MM.1S (cell line): ENCODE data around the gene MRLN.

Experiments
- DNase-seq: peaks from one replicate; pipeline ENCODE4 v3.0.0-alpha.2; 2015
- H2AFZ ChIP-seq: fragments of 300-600 bp; sonication (generic); 2 replicates; pipeline ENCODE4 v1.6.0; 2016; ENCODE audit warnings: antibody characterized with exemption, low read length
- H3F3A ChIP-seq: fragments of 300-600 bp; sonication (generic); 2 replicates; pipeline ENCODE4 v1.6.1; 2016; ENCODE audit warnings: mild to moderate bottlenecking, antibody characterized with exemption, low read length, moderate library complexity, mixed read lengths; ENCODE audit not compliant: insufficient read depth
- H3K27ac ChIP-seq: fragments of 300-600 bp; sonication (generic); 2 replicates; pipeline ENCODE4 v1.5.1; 2016; ENCODE audit warnings: mild to moderate bottlenecking, low read length
- H3K27me3 ChIP-seq: fragments of 300-600 bp; sonication (generic); replicated peaks from 2 replicates; pipeline ENCODE4 v1.6.0; 2016; ENCODE audit warnings: low read length; ENCODE audit not compliant: insufficient read depth
- H3K36me3 ChIP-seq: fragments of 300-600 bp; sonication (generic); replicated peaks from 2 replicates; pipeline ENCODE4 v1.6.1; 2016; ENCODE audit warnings: mild to moderate bottlenecking, low read length, mixed read lengths; ENCODE audit not compliant: insufficient read depth
- H3K4me1 ChIP-seq: fragments of 300-600 bp; sonication (generic); 2 replicates; pipeline ENCODE4 v1.6.1; 2016; ENCODE audit warnings: low read length, mixed read lengths
- H3K4me2 ChIP-seq: fragments of 300-600 bp; sonication (generic); 2 replicates; pipeline ENCODE4 v1.6.0; 2016; ENCODE audit warnings: low read depth, low read length
- H3K4me3 ChIP-seq: fragments of 300-600 bp; sonication (generic); 2 replicates; pipeline ENCODE4 v1.5.1; 2016; ENCODE audit warnings: low read length, mixed read lengths
- H3K79me2 ChIP-seq: fragments of 300-600 bp; sonication (generic); 2 replicates; pipeline ENCODE4 v1.6.1; 2016; ENCODE audit warnings: mixed run types, low read length, mixed read lengths
- H3K9ac ChIP-seq: fragments of 300-600 bp; sonication (generic); 2 replicates; pipeline ENCODE4 v1.6.1; 2016; ENCODE audit warnings: low read length, mixed read lengths
- H3K9me2 ChIP-seq: fragments of 300-600 bp; sonication (generic); replicated peaks from 2 replicates; pipeline ENCODE4 v1.6.1; 2016; ENCODE audit warnings: mild to moderate bottlenecking, low read length, mixed read lengths; ENCODE audit not compliant: insufficient read depth
- H3K9me3 ChIP-seq: fragments of 300-600 bp; sonication (generic); replicated peaks from 2 replicates; pipeline ENCODE4 v1.6.1; 2016; ENCODE audit warnings: mild to moderate bottlenecking, low read length, mixed read lengths; ENCODE audit not compliant: insufficient read depth
- H4K20me1 ChIP-seq: fragments of 300-600 bp; sonication (generic); 2 replicates; pipeline ENCODE4 v1.6.1; 2016; ENCODE audit warnings: mild to moderate bottlenecking, low read length, moderate library complexity, mixed read lengths; ENCODE audit not compliant: insufficient read depth
- CTCF ChIP-seq: fragments of 300-600 bp; sonication (generic); IDR thresholded peaks from 2 replicates; pipeline ENCODE4 v1.5.1; 2016; ENCODE audit warnings: antibody characterized with exemption, low read length, mixed read lengths
- EZH2 ChIP-seq: fragments of 300-600 bp; sonication (generic); optimal IDR thresholded peaks from 2 replicates; pipeline ENCODE3; 2017; ENCODE audit warnings: low read depth, mild to moderate bottlenecking, antibody characterized with exemption, low read length, mixed read lengths
- EZH2phosphoT487 ChIP-seq: fragments of 300-600 bp; sonication (generic); IDR thresholded peaks from 2 replicates; pipeline ENCODE4 v1.6.1; 2018; ENCODE audit warnings: antibody characterized with exemption, low read length

The MRLN gene

GRCh38 chr10:59741048-59741447, 12.2 kb downstream of the MRLN start:
- H3K9ac ChIP-seq, result no peak overlapping the region
- no peaks in the 10 kb centered on the region for H3K27me3 ChIP-seq
- H3K79me2 ChIP-seq, result no peaks in the 10 kb centered on the region
- no peak for DNase-seq
- H3K27ac ChIP-seq, result no peak overlapping the region
- no peak overlapping the region for H3K4me3 ChIP-seq
- no peaks in the 10 kb centered on the region for H3K4me1 ChIP-seq
- H3K9me2 ChIP-seq, result no peaks in the 10 kb centered on the region
- no peaks in the 10 kb centered on the region for H4K20me1 ChIP-seq
- H2AFZ ChIP-seq, result no peak overlapping the region
- H3K36me3 ChIP-seq, result no peaks in the 10 kb centered on the region
- no peaks in the 10 kb centered on the region for H3F3A ChIP-seq
- no peaks in the 10 kb centered on the region for H3K9me3 ChIP-seq
- TF ChIP-seq EZH2 (no peak), CTCF (no peak), EZH2phosphoT487 (no peak)
- no peak overlapping the region for H3K4me2 ChIP-seq

- Histone ChIP-seq H3F3A (no peaks in the 10 kb centered on the region), H3K9ac (no peak overlapping the region), H3K4me2 (no peak overlapping the region), H3K36me3 (no peaks in the 10 kb centered on the region), H3K9me3 (no peaks in the 10 kb centered on the region), H4K20me1 (no peaks in the 10 kb centered on the region), H3K9me2 (no peaks in the 10 kb centered on the region), H3K4me3 (no peak overlapping the region), H3K27me3 (no peaks in the 10 kb centered on the region), H3K79me2 (no peaks in the 10 kb centered on the region), H3K4me1 (no peaks in the 10 kb centered on the region), H2AFZ (no peak overlapping the region), H3K27ac (no peak overlapping the region)
- TF ChIP-seq EZH2 (no peak), CTCF (no peak), EZH2phosphoT487 (no peak)
- no peak for DNase-seq
These were observed 16.5 kb downstream of the MRLN start for GRCh38 chr10:59736749-59737148.

- H3K4me2 ChIP-seq, result no peak overlapping the region
- no peaks in the 10 kb centered on the region for H4K20me1 ChIP-seq
- H3K4me1 ChIP-seq, result no peaks in the 10 kb centered on the region
- no peak overlapping the region for H3K27ac ChIP-seq
- H3K4me3 ChIP-seq, result no peak overlapping the region
- H2AFZ ChIP-seq, result no peak overlapping the region
- H3F3A ChIP-seq, result no peaks in the 10 kb centered on the region
- no peaks in the 10 kb centered on the region for H3K79me2 ChIP-seq
- no peak for DNase-seq
- no peak for TF ChIP-seq EZH2phosphoT487
- no peak for TF ChIP-seq EZH2
- TF ChIP-seq CTCF, result no peak
- H3K27me3 ChIP-seq, result no peaks in the 10 kb centered on the region
- H3K9ac ChIP-seq, result no peak overlapping the region
- no peaks in the 10 kb centered on the region for H3K9me2 ChIP-seq
- H3K36me3 ChIP-seq, result no peaks in the 10 kb centered on the region
- H3K9me3 ChIP-seq, result no peaks in the 10 kb centered on the region
These were observed 18.0 kb downstream of the MRLN start for GRCh38 chr10:59735296-59735695.
